HG02678 (cell line): Measurements from ENCODE around the gene GABRQ.

ENCODE experiments used
- ATAC-seq: cut with Tn5 transposase; IDR thresholded peaks from one replicate; pipeline ENCODE4 v1.9.1; 2021; ENCODE audit warnings: mild to moderate bottlenecking, moderate library complexity; ENCODE audit not compliant: unreplicated experiment

Gene GABRQ

GRCh38 chrX:152637649-152638442, at the start of gene GABRQ:
GABRQ (plus strand) TSS chrX:152637895; CDS start chrX:152638203, 308 bp downstream.
- ATAC-seq: no peak

- no peak for ATAC-seq
Observed at GRCh38 chrX:152588206-152588605, 49.5 kb upstream of the GABRQ start.

- no peak for ATAC-seq
Observed at GRCh38 chrX:152600853-152601633, 36.7 kb upstream of the GABRQ start.

GRCh38 chrX:152601848-152602616, 35.7 kb upstream of the GABRQ start:
- no peak for ATAC-seq

- ATAC-seq: no peak
Observed at GRCh38 chrX:152614791-152615190, 22.9 kb upstream of the GABRQ start.

DNA sequence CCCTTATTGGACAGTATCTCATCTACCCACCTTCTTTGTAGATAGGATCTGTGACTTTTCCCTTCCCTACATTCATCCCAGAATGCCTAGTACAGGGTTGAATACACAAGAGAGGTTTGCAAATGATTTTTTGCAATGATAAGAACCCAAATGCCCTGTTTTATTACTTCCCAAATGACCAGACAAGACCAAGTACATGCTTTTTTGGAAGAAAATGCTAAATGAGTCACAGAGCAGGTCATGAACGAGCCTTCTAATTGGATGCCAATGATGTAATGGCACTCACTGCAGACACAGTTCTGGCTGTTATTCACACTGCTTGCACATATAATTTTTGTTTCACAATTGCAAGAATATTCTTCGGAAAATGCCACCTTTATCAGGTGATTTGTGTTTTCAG, 17.8 kb upstream of the GABRQ start:
- no peak for ATAC-seq

DNA sequence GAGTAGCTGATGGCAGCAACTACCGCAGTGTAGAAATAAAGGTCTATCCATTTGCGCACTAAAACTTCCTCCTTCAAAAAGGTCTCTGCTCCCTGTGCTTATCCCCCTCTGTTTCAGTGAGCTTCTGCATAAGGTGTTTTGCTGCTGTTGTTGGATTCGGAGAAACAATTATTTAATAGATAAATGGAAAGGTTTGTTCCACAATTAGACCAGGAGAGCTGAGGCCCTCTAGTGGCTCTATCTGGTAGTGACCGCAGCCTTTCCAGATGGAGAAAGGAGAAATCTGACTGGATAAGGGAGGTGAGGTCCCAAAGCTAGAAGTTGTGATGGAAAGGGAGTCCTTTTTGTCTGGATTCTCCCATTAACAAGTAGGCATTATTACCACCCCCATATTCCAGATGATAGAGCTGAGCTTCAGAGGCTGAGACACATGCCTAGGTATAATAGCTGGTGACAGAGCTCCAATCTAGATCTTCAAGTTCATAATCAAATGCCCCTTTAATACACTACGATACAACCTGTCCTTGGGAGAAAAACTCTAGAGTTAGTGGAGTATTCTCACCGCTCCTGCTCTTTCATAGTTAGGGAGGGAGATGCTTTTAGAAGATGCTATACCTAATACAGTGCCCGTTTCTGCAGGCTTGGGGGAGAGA, 5.1 kb upstream of the GABRQ start:
- ATAC-seq: no peak

- no peak for ATAC-seq
Observed at GRCh38 chrX:152635941-152636340, 1.8 kb upstream of the GABRQ start.

- no peak for ATAC-seq
Observed at GRCh38 chrX:152638443-152638904, 779 bp downstream of the GABRQ start.

- ATAC-seq: no peak
Observed at GRCh38 chrX:152639426-152639825, 1.7 kb downstream of the GABRQ start.

DNA sequence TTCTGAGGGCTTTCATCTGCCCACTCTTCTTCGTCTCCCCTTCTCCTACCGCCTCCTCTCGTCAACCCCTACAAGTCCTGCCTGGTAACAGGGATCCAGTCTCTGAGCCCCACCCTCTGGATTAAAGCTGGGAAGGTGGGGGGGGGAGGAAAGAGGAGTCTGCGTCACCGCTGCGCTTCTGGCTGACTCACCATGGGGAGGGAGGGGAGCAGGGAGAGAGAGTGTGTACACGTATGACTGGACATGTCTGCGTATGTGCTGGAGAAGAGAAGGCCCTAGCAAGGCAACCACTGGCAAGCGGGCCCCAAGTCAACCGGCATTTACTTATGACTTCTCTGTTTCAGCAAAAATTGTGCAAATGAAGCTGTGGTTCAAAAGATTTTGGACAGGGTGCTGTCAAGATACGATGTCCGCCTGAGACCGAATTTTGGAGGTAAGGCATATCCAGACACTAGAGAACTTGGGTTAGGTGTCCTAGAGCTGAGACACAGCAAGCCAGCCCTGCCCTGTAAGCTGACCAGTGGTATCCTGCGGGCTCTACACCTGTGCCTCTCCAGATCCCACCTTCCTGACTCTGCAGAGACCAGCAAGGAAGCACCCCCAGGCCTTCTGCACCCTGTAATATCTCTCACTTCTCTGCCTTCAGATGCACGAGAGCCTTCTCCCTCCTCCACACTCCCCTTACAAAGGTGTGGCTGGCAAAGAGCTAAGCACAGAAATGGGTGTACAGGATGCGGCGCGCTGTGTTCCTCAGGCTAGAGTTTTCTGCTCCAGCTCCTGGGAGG, 2.5 kb downstream of the GABRQ start:
- no peak for ATAC-seq

DNA sequence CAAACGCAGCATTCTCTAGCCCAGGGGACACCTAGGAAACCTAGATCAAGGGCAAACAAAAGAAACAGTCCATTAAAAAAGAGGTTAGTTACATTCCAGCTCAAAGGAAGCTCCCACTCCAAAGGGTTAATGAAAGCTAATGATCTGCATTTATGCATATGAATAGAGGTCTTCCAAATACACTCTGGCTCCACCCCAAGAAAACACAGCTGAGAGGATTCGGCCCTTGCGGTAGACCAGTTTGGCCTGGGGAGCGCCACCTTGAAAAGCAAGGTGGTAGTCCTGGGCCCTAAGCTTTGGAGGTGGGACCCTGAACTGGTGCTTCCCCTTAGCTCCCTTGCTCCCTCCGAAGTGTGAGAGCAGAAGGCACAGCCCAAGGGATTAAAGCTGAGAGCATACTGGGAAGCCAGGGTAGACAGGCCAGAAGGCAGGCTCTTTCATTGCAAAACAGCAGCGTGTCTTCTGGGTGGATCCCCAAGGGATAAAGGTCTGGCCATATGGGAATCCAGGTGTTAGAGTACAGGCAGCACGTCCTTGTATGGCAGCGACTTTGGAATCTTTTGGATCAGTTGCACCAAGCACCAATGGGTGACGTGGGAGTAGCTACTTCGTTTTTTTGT, 3.7 kb downstream of the GABRQ start:
- no peak for ATAC-seq

DNA sequence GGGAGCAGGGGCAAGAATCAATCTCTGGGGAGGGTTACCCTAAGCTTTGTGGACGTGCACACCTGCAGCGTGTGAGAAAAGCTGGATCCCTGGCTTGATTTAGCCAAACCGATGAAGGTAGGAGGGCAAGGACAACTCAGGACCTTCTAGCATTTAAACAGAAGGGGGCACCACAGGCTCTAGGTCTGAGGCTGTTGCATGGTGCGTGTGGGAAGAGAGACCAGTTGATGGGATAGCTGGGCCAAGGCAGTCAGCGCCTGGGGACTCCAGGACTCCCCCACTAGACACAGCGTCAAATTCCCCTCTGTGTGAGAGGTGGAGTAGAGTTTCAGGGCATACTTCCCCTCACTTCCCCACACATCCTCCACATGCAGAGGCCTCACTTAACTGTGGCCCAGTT, 4.3 kb downstream of the GABRQ start:
- ATAC-seq: no peak

- ATAC-seq: no peak
Observed at GRCh38 chrX:152642931-152643564, 5.4 kb downstream of the GABRQ start.

DNA sequence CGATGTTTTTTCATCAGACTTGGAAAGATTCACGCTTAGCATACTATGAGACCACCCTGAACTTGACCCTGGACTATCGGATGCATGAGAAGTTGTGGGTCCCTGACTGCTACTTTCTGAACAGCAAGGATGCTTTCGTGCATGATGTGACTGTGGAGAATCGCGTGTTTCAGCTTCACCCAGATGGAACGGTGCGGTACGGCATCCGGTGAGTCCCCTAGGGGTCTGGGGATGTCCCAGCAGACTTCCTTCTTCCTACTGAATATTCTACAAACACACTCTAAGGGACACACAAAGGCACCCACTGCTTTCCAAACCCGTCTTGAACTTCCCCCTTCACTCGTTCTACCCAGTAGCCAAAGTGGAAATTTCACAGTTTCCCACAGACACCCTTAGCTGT, 9.3 kb downstream of the GABRQ start:
- ATAC-seq: no peak

DNA sequence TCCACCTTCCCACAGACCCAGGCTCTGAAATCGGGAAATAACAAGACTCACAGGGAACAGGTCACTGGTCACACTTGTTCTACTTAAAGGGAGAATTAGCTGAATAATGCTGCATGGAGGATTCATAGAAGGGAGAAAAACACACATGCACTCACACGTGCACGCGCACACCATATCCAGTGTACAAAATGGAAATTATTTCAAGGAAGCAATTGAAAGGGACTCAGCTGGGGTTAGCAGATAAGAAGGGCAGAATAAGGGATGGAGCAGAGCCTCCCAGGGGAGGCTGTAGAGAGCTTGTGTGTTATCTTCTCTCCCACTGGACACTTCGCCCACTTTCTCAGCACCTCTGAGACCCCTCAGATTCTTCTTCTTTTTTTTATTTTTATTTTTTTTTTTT, 10.3 kb downstream of the GABRQ start:
- no peak for ATAC-seq

DNA sequence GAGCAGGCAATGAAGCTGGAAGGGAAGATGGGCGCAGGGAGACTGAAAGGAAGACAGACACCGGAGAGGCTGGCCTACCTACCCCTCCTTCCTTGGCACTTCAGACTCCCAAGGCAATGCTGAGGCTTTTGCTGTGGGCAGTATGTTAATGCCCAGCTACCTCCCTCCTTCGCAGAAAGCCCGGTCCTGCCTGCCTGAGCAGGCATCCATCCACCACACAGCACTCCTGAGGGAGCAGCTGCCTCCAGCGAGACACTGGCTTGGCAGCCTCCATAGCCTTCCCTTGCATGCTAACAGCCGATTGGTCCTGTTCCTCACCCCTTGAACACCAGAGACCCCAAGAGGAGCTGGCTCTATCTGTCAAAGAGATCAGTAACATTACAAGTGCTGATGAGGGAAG, 14.4 kb downstream of the GABRQ start:
- no peak for ATAC-seq

DNA sequence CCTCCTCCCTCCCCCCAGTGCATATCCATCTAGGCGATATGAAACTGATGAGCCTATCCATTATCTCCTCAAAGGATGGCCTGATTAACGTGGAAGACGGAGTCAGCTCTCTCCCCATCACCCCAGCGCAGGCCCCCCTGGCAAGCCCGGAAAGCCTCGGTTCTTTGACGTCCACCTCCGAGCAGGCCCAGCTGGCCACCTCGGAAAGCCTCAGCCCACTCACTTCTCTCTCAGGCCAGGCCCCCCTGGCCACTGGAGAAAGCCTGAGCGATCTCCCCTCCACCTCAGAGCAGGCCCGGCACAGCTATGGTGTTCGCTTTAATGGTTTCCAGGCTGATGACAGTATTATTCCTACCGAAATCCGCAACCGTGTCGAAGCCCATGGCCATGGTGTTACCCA, 14.8 kb downstream of the GABRQ start:
- ATAC-seq: no peak

DNA sequence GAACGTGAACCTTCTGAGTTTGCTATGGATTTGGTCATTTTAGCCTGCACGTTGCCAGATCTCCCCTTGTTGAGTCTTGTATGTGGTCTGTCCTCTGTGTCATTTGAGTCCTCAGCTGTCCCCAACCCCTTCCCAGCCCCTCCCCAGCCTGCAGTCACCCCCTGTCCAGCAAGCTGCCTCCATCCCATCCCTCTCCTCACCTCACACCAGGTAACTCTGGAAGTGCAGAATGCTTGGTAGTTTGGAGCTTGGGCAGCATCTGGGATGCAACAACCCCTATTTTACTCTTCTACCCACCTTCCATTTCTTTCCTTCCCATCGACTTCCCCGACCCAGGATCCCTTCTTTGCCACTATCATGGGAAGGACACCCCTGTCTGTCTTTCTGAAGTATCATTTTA, 18.4 kb downstream of the GABRQ start:
- ATAC-seq: no peak
